Measurements from ENCODE around the gene SDF2L1. TPM values are rescaled to one million over a fixed set of nuclear protein-coding genes. Genes with fewer than 3 reads are reported as not detected.

Gene SDF2L1
- total RNA-seq, 6 experiments from 2014 or later, result 49.1 to 63.5 (median 55.6) TPM

DNA sequence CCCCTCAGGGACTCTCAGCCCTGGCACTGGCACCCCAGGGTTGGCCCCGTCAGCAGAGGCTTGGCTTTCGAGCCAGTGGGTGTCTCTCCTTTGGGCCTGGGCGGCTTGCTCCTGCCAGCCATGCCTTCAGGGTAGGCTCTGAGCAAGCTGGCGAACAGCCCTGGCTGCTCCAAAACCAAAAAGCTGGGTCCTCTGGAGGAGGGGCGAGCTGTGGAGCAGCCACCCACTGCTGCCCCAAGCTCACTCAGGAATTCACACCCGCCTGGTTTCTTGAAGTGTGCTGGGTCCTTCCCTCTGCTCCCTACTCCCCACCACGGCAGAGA lies 18.5 kb upstream of the SDF2L1 start:
- TF ChIP-seq, protein P1, sequence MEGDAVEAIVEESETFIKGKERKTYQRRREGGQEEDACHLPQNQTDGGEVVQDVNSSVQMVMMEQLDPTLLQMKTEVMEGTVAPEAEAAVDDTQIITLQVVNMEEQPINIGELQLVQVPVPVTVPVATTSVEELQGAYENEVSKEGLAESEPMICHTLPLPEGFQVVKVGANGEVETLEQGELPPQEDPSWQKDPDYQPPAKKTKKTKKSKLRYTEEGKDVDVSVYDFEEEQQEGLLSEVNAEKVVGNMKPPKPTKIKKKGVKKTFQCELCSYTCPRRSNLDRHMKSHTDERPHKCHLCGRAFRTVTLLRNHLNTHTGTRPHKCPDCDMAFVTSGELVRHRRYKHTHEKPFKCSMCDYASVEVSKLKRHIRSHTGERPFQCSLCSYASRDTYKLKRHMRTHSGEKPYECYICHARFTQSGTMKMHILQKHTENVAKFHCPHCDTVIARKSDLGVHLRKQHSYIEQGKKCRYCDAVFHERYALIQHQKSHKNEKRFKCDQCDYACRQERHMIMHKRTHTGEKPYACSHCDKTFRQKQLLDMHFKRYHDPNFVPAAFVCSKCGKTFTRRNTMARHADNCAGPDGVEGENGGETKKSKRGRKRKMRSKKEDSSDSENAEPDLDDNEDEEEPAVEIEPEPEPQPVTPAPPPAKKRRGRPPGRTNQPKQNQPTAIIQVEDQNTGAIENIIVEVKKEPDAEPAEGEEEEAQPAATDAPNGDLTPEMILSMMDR (IDR thresholded peaks at IDR 0.05), result no peak
- no peaks in the 10 kb centered on the region; the same call in 1 of the 2 replicates for H3K9me3 Mint-ChIP-seq
- peaks cover 8% of the 10 kb centered on the region for H3K36me3 Mint-ChIP-seq (ENCODE audit: low read depth)
- H3K4me1 Mint-ChIP-seq (ENCODE audit: low read depth), result peaks cover 29% of the 10 kb centered on the region
- DNase-seq, result no peak
- no peak overlapping the region; the same call in 1 of the 2 replicates for H3K27ac Mint-ChIP-seq
- H3K27me3 Mint-ChIP-seq (ENCODE audit: insufficient read depth), result peaks cover 14% of the 10 kb centered on the region
- H3K4me3 Mint-ChIP-seq, result no peak overlapping the region

DNA sequence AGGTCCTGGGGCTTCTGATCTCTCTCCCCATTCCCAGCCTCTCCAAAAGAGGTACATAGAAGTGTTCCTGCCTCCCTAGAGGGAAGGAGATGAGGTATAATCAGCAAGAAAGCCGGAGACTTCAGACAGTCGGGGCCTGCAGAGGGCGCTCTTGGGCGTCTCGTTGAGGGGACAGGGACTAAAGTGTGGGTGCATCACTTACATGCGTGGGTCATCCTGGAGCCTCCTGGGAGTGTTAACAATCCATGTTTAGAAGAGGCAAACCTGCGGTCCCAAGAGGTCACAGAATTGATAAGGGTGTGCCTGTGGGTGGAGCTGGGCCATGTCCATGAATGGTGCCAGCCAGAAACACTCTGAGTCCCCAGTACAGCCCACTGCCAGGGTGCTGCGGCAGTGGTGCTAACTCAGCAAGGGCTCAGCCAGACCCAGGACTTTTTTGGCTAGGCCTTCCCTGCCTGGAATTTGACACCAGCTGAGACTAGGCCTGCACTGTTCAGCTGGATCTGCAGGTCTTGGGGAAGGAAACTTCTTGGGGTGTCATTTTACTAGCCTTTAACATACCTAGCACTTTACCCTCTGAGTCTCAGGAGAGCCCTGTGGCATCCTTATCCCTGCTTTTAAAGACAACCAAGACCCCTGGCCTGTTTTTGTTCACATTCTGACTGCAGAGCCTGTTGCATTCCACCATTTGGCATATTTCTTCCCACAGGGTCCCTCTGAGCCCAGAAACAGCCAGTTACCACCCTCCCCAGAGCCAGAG lies 17.8 kb upstream of the SDF2L1 start:
- no peak overlapping the region for H3K4me3 Mint-ChIP-seq
- H3K9me3 Mint-ChIP-seq, result no peaks in the 10 kb centered on the region; the same call in 1 of the 2 replicates
- no peak for DNase-seq
- H3K27ac Mint-ChIP-seq, result peak overlapping the region; percentile 56
- TF ChIP-seq, protein P1 (IDR thresholded peaks at IDR 0.05), result peak; percentile 78
- peaks cover 8% of the 10 kb centered on the region for H3K36me3 Mint-ChIP-seq (ENCODE audit: low read depth)
- peaks cover 29% of the 10 kb centered on the region for H3K4me1 Mint-ChIP-seq (ENCODE audit: low read depth)
- H3K27me3 Mint-ChIP-seq (ENCODE audit: insufficient read depth), result peaks cover 11% of the 10 kb centered on the region

- TF ChIP-seq, protein P1 (IDR thresholded peaks at IDR 0.05), result no peak
- Mint-ChIP-seq H3K27ac (peak overlapping the region; percentile 56), H3K4me3 (no peak overlapping the region), H3K36me3 (ENCODE audit: low read depth) (peaks cover 8% of the 10 kb centered on the region), H3K4me1 (ENCODE audit: low read depth) (peaks cover 29% of the 10 kb centered on the region), H3K9me3 (no peaks in the 10 kb centered on the region; the same call in 1 of the 2 replicates), H3K27me3 (ENCODE audit: insufficient read depth) (peaks cover 10% of the 10 kb centered on the region)
- no peak for DNase-seq
Observed at GRCh38 chr22:21624880-21625791, 17.0 kb upstream of the SDF2L1 start.

- Mint-ChIP-seq H3K4me1 (ENCODE audit: low read depth) (peaks cover 29% of the 10 kb centered on the region), H3K27me3 (ENCODE audit: insufficient read depth) (peaks cover 10% of the 10 kb centered on the region), H3K9me3 (no peaks in the 10 kb centered on the region; the same call in 1 of the 2 replicates), H3K27ac (peak overlapping the region; percentile 7), H3K4me3 (no peak overlapping the region), H3K36me3 (ENCODE audit: low read depth) (peaks cover 8% of the 10 kb centered on the region)
- TF ChIP-seq, protein P1 (IDR thresholded peaks at IDR 0.05), result no peak
- no peak for DNase-seq
Observed at GRCh38 chr22:21626073-21626734, 15.9 kb upstream of the SDF2L1 start.

GRCh38 chr22:21626735-21627469 lies 15.2 kb upstream of the SDF2L1 start:
- TF ChIP-seq, protein P1 (IDR thresholded peaks at IDR 0.05), result no peak
- Mint-ChIP-seq H3K4me3 (no peak overlapping the region), H3K27me3 (ENCODE audit: insufficient read depth) (peaks cover 10% of the 10 kb centered on the region), H3K27ac (peak overlapping the region; percentile 7), H3K4me1 (ENCODE audit: low read depth) (peaks cover 27% of the 10 kb centered on the region), H3K9me3 (no peaks in the 10 kb centered on the region; the same call in 1 of the 2 replicates), H3K36me3 (ENCODE audit: low read depth) (peaks cover 8% of the 10 kb centered on the region)
- DNase-seq, result no peak
